HL-60 (cell line): ENCODE measurements around the gene CIZ1.
"Not testable (repeated sequence)": the region's sequence is repeated elsewhere in the genome, so short reads cannot be mapped to it uniquely, and the experiment has no call there.

ENCODE experiments used
- DNase-seq, 2 experiments: peaks; one replicate each; pipeline ENCODE4 v3.0.0-alpha.2; 2010 to 2020; ENCODE audit warnings: low read depth in 1 of 2, low spot score in 1 of 2
- H3K27ac ChIP-seq: fragments of 250-450 bp; sonication (Bioruptor Pico); replicated peaks from 2 replicates; pipeline ENCODE4 v1.5.1; 2020; ENCODE audit warnings: mild to moderate bottlenecking, moderate library complexity
- H3K27me3 ChIP-seq: fragments of 250-450 bp; sonication (Bioruptor Pico); 2 replicates; pipeline ENCODE4 v1.5.1; 2021; ENCODE audit warnings: mild to moderate bottlenecking, moderate library complexity; ENCODE audit not compliant: insufficient read depth, poor library complexity, severe bottlenecking
- H3K4me3 ChIP-seq: replicated peaks from 2 replicates; pipeline ENCODE4 v1.5.1; 2011; ENCODE audit warnings: mild to moderate bottlenecking, control low read depth, low read length; ENCODE audit not compliant: insufficient read depth
- CTCF ChIP-seq: IDR thresholded peaks from one replicate; pipeline ENCODE4 v1.5.1; 2011; ENCODE audit warnings: low read length, control low read depth, inconsistent platforms; ENCODE audit not compliant: insufficient read depth
- GABPA ChIP-seq: IDR thresholded peaks from 2 replicates; pipeline ENCODE4 v1.6.1; 2012; ENCODE audit warnings: low read depth
- POLR2AphosphoS5 ChIP-seq: IDR thresholded peaks from 2 replicates; pipeline ENCODE4 v1.6.1; 2012; ENCODE audit warnings: low read depth
- REST ChIP-seq: IDR thresholded peaks from 2 replicates; pipeline ENCODE4 v1.6.1; 2012; ENCODE audit warnings: low read depth; ENCODE audit not compliant: insufficient replicate concordance
- SPI1 ChIP-seq: IDR thresholded peaks from 2 replicates; pipeline ENCODE4 v1.6.1; 2012; ENCODE audit warnings: low read depth, mild to moderate bottlenecking, borderline replicate concordance

CIZ1 gene

DNA sequence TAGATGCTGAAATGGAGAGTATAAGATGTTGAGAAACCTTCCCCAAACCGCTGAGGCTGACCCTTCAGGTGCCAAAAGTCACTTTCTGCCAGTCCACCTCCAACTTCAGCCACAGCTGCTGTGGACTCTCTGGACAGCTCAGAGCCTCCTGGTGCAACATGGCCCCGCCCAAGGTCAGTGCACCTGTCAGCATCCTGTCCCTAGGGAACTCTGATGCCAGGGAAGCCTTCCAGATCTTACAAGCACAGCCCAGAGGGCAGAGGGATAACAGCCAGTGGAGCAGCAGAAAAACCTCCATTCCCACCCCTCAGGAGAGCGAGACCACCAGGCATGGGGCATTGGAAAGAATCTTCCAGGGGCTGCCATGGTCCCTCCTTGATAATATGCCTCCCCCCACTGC, 53.4 kb downstream of the CIZ1 start:
- no peak overlapping the region for H3K4me3 ChIP-seq
- no peak for TF ChIP-seq POLR2AphosphoS5
- TF ChIP-seq SPI1 = no peak
- no peak for TF ChIP-seq REST
- no peak for TF ChIP-seq CTCF
- no peak for TF ChIP-seq GABPA
- H3K27me3 ChIP-seq = no peaks in the 10 kb centered on the region
- DNase-seq = no peak
- H3K27ac ChIP-seq = no peak overlapping the region

DNA sequence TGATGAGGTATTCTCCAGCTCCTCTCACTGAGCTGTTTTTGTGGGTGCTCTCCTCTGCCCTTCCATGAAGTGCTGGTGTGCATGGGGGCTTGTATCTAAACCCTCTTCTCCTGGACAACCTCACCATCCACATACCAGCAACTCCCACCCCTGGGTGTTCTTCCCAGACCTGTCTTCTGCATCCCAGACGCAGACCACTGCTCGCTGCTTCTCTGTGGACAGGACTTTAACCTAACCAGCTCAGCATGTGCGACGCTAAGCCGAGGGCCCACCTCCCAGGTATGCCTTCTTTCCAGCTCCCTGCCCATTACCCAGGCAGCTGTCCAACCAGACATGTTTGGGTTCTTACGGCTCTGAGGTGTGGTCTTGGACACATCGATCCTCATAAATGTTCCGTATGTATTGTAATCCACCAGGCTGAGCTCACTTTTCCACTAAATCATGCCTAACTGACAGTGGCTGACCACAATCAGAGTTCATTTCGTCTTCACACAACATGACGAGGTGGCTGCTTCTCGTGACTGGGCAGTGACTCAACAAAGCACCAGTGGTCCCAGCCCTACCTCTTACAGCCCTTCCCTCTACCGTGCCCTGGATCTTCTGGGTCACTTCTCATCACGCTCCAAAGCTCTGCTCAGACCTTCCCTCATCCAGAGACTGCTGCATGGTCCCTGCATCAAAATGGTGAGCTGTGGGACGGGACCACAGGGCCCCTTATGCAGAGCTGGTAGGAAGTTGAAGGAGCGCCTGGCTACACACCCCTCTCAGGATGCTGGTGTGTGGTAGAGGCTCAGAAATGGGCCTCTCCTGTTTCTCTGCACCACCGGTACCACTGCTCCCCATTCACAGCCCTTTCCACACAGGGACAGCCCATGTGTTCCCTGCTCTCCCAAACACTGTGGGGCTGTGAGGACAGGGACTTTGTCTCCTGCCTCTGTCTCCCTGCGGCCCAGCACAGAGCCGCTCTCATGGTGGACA, 54.3 kb downstream of the CIZ1 start:
- Histone ChIP-seq H3K27ac (no peak overlapping the region), H3K27me3 (no peaks in the 10 kb centered on the region), H3K4me3 (no peak overlapping the region)
- no peak for DNase-seq
- TF ChIP-seq GABPA = no peak
- no peak for TF ChIP-seq CTCF
- TF ChIP-seq REST = no peak
- no peak for TF ChIP-seq SPI1
- no peak for TF ChIP-seq POLR2AphosphoS5

GRCh38 chr9:128135561-128135960, 55.8 kb downstream of the CIZ1 start:
- not testable (repeated sequence) for H3K27me3 ChIP-seq, H3K4me3 ChIP-seq, H3K27ac ChIP-seq, DNase-seq

GRCh38 chr9:128132139-128132538, 59.2 kb downstream of the CIZ1 start:
- DNase-seq, H3K27ac ChIP-seq, H3K27me3 ChIP-seq, H3K4me3 ChIP-seq: not testable (repeated sequence)

- not testable (repeated sequence) for H3K27me3 ChIP-seq, H3K4me3 ChIP-seq, DNase-seq, H3K27ac ChIP-seq
Observed at GRCh38 chr9:128131346-128131745, 60.0 kb downstream of the CIZ1 start.

DNA sequence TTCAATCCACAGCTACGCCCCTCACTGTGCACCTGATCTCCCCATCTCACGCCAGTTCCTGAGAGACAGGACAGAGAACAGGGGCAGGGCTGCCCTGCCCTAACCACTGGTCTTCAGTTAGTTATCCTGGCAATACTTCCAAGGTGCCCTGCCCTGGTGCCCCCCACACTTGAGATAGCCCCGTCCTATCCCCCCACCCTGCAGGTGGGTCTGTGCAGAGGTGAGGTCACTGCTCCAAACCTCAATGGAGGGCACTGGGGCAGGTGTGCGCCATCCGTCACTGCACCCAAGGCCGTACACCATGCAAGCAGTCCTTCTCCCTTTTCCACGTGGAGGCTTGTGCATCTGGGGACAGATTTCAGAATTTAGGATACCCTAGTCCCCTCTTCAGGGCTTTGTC, 60.7 kb downstream of the CIZ1 start:
- H3K27me3 ChIP-seq, DNase-seq, H3K4me3 ChIP-seq, H3K27ac ChIP-seq: not testable (repeated sequence)

DNA sequence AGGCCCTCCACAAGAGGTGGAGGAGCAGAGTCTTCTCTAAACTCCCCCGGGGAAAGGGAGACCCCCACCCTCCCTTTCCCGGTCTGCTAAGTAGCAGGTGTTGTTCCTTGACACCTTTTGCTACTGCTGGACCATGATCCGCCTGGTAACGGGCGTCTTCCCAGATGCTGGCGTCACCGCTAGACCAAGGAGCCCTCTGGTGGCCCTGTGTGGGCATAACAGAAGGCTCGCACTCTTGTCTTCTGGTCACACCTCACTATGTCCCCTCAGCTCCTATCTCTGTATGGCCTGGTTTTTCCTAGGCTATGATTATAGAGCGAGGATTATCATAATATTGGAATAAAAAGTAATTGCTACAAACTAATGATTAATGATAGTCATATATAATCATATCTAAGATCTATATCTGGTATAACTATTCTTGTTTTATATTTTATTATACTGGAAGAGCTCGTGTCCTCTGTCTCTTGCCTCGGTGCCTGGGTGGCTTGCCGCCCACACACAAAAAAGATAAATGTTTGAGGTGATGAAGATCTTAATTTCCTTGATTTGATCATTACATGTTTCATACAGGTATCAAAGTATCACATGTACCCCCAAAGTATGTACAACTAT, 61.3 kb downstream of the CIZ1 start:
- not testable (repeated sequence) for H3K27ac ChIP-seq, H3K27me3 ChIP-seq, H3K4me3 ChIP-seq
- peak in 1 of 2 experiments; percentile 65 for DNase-seq
